ENCODE measurements around the gene MINDY3.

Gene MINDY3

GRCh38 chr10:15738270-15738925 is 121.9 kb downstream of the MINDY3 start:
- Histone ChIP-seq H3K36me3 (ENCODE audit: control insufficient read depth in 2 of 2, insufficient read depth in 2 of 2, low read length in 2 of 2) (no peaks in the 10 kb centered on the region), H3K27ac (ENCODE audit: low read length) (peak overlapping the region; percentile 49), H3K4me3 (ENCODE audit: low read length in 2 of 2) (no peak overlapping the region), H3K9me3 (ENCODE audit: control insufficient read depth in 2 of 2, low read length in 2 of 2) (no peaks in the 10 kb centered on the region), H3K27me3 (ENCODE audit: control insufficient read depth in 1 of 2, insufficient read depth in 2 of 2, low read length in 2 of 2) (no peaks in the 10 kb centered on the region), H3K9ac (ENCODE audit: low read length in 2 of 2) (no peak overlapping the region), H3K4me1 (ENCODE audit: control insufficient read depth, insufficient read depth, low read length) (peaks cover 16% of the 10 kb centered on the region)

DNA sequence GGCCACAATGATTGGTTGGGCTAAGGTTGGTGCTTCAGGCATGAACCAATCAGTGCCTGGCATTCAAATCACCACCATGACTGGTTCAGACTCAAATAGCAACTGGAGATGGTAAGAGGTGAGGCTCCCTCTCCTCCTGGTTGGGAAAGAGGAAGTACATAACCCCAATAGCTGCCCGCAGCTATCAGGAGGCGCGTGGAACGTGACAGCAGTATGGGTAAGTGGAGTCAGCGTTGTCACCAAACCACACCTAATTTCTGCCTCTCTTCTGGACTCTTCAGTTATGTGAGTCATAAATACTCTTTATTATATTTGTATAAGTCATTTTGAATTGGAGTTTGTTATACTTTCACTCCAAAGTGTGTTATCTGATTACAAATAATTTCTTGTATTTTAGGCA is 122.7 kb downstream of the MINDY3 start:
- Histone ChIP-seq H3K9ac (ENCODE audit: low read length in 2 of 2) (no peak overlapping the region), H3K4me3 (ENCODE audit: low read length in 2 of 2) (no peak overlapping the region), H3K9me3 (ENCODE audit: control insufficient read depth in 2 of 2, low read length in 2 of 2) (no peaks in the 10 kb centered on the region), H3K27ac (ENCODE audit: low read length) (no peak overlapping the region), H3K4me1 (ENCODE audit: control insufficient read depth, insufficient read depth, low read length) (peaks cover 16% of the 10 kb centered on the region), H3K27me3 (ENCODE audit: control insufficient read depth in 1 of 2, insufficient read depth in 2 of 2, low read length in 2 of 2) (no peaks in the 10 kb centered on the region), H3K36me3 (ENCODE audit: control insufficient read depth in 2 of 2, insufficient read depth in 2 of 2, low read length in 2 of 2) (no peaks in the 10 kb centered on the region)

- no peak overlapping the region for H3K4me3 ChIP-seq (ENCODE audit: low read length in 2 of 2)
- no peaks in the 10 kb centered on the region for H3K27me3 ChIP-seq (ENCODE audit: control insufficient read depth in 1 of 2, insufficient read depth in 2 of 2, low read length in 2 of 2)
- H3K4me1 ChIP-seq (ENCODE audit: control insufficient read depth, insufficient read depth, low read length), result peaks cover 16% of the 10 kb centered on the region
- H3K27ac ChIP-seq (ENCODE audit: low read length), result no peak overlapping the region
- no peaks in the 10 kb centered on the region for H3K36me3 ChIP-seq (ENCODE audit: control insufficient read depth in 2 of 2, insufficient read depth in 2 of 2, low read length in 2 of 2)
- no peak overlapping the region for H3K9ac ChIP-seq (ENCODE audit: low read length in 2 of 2)
- H3K9me3 ChIP-seq (ENCODE audit: control insufficient read depth in 2 of 2, low read length in 2 of 2), result no peaks in the 10 kb centered on the region
Measured at GRCh38 chr10:15735763-15736162, 124.5 kb downstream of the MINDY3 start.

- H3K4me1 ChIP-seq (ENCODE audit: control insufficient read depth, insufficient read depth, low read length), result peaks cover 6% of the 10 kb centered on the region
- H3K36me3 ChIP-seq (ENCODE audit: control insufficient read depth in 2 of 2, insufficient read depth in 2 of 2, low read length in 2 of 2), result no peaks in the 10 kb centered on the region
- no peaks in the 10 kb centered on the region for H3K9me3 ChIP-seq (ENCODE audit: control insufficient read depth in 2 of 2, low read length in 2 of 2)
Measured at GRCh38 chr10:15730341-15730740, 130.0 kb downstream of the MINDY3 start.

GRCh38 chr10:15729890-15730289 is 130.4 kb downstream of the MINDY3 start:
- Histone ChIP-seq H3K4me1 (ENCODE audit: control insufficient read depth, insufficient read depth, low read length) (peaks cover 3% of the 10 kb centered on the region), H3K4me3 (ENCODE audit: low read length in 2 of 2) (no peak overlapping the region), H3K36me3 (ENCODE audit: control insufficient read depth in 2 of 2, insufficient read depth in 2 of 2, low read length in 2 of 2) (no peaks in the 10 kb centered on the region), H3K9ac (ENCODE audit: low read length in 2 of 2) (no peak overlapping the region), H3K27me3 (ENCODE audit: control insufficient read depth in 1 of 2, insufficient read depth in 2 of 2, low read length in 2 of 2) (no peaks in the 10 kb centered on the region), H3K9me3 (ENCODE audit: control insufficient read depth in 2 of 2, low read length in 2 of 2) (no peaks in the 10 kb centered on the region), H3K27ac (ENCODE audit: low read length) (no peak overlapping the region)

More at GRCh38 chr10:15730341-15730740, 130.0 kb downstream of the MINDY3 start:
- Histone ChIP-seq H3K9ac (ENCODE audit: low read length in 2 of 2) (no peak overlapping the region), H3K27ac (ENCODE audit: low read length) (no peak overlapping the region), H3K4me3 (ENCODE audit: low read length in 2 of 2) (no peak overlapping the region), H3K27me3 (ENCODE audit: control insufficient read depth in 1 of 2, insufficient read depth in 2 of 2, low read length in 2 of 2) (no peaks in the 10 kb centered on the region)

Data from stomach smooth muscle (tissue), 2 donors.